GM12878 (cell line): Measurements from ENCODE around the gene HOXD10.

ENCODE experiments used
- ELK1 ChIP-seq: IDR thresholded peaks from 2 replicates; pipeline ENCODE4 v1.6.1; 2012; ENCODE audit warnings: low read depth, low read length, improper control_type of control experiment
- SUZ12 ChIP-seq: fragments of 200-600 bp; sonication (generic); IDR thresholded peaks from one replicate; pipeline ENCODE4 v1.6.1; 2018; ENCODE audit warnings: antibody characterized with exemption, mild to moderate bottlenecking; ENCODE audit not compliant: unreplicated experiment

- TF ChIP-seq SUZ12 (no peak), ELK1 (no peak)
Observed at GRCh38 chr2:176128172-176128981, 11.8 kb downstream of the HOXD10 start.
